NCI-H524 (cell line): ENCODE data around the gene SLC17A7.

ENCODE experiments used
- DNase-seq, 2 experiments: peaks; one replicate each; lab custom pipeline; 2025; lab: John Stamatoyannopoulos, UW

SLC17A7 gene

GRCh38 chr19:49427855-49428546, 13.3 kb downstream of the SLC17A7 start:
- peak in 1 of 2 experiments; percentile 49 for DNase-seq

- DNase-seq = no peak
These were observed 14.0 kb downstream of the SLC17A7 start for GRCh38 chr19:49427339-49427738.

GRCh38 chr19:49425922-49426592, 15.3 kb downstream of the SLC17A7 start:
- peak in 1 of 2 experiments; percentile 35 for DNase-seq

- no peak for DNase-seq
These were observed 16.1 kb downstream of the SLC17A7 start, which contains the start of gene GFY for GRCh38 chr19:49425178-49425577. Gene GFY, plus strand, starts transcription at chr19:49425388. Its CDS starts 1,043 bp downstream, at chr19:49426431.

- DNase-seq = no peak
These were observed 17.4 kb downstream of the SLC17A7 start for GRCh38 chr19:49423985-49424303.

- no peak for DNase-seq
These were observed 18.0 kb downstream of the SLC17A7 start, which contains the start of gene PTH2 for GRCh38 chr19:49423071-49423984. Gene PTH2, minus strand, starts transcription at chr19:49423441. Its CDS starts 102 bp downstream, at chr19:49423339.

GRCh38 chr19:49422407-49423070, 18.8 kb downstream of the SLC17A7 start:
- DNase-seq = peak; percentile 55 to 75

GRCh38 chr19:49421878-49422202, 19.5 kb downstream of the SLC17A7 start:
- DNase-seq = no peak

GRCh38 chr19:49421039-49421877, 20.1 kb downstream of the SLC17A7 start:
- peak; percentile 92 to 93 for DNase-seq

- DNase-seq = no peak
These were observed 21.1 kb downstream of the SLC17A7 start for GRCh38 chr19:49420227-49420626.

- DNase-seq = no peak
These were observed 22.2 kb downstream of the SLC17A7 start for GRCh38 chr19:49419173-49419572.

- peak; percentile 41 to 76 for DNase-seq
These were observed 22.8 kb downstream of the SLC17A7 start for GRCh38 chr19:49418511-49418910.

GRCh38 chr19:49417088-49417487, 24.2 kb downstream of the SLC17A7 start:
- no peak for DNase-seq

GRCh38 chr19:49415810-49416200, 25.5 kb downstream of the SLC17A7 start:
- no peak for DNase-seq

- no peak for DNase-seq
These were observed 26.1 kb downstream of the SLC17A7 start for GRCh38 chr19:49415102-49415809.

- no peak for DNase-seq
These were observed 27.1 kb downstream of the SLC17A7 start for GRCh38 chr19:49414256-49414655.

- DNase-seq = no peak
These were observed 28.0 kb downstream of the SLC17A7 start for GRCh38 chr19:49413348-49413747.

GRCh38 chr19:49411681-49412326, 29.5 kb downstream of the SLC17A7 start:
- no peak for DNase-seq

- DNase-seq = no peak
These were observed 31.8 kb downstream of the SLC17A7 start for GRCh38 chr19:49409441-49410029.
